Suppressor macrophage treated with lipopolysaccharide for 1 hour (primary cell): ENCODE data around the gene IQCK.

ENCODE experiments used
- DNase-seq, 3 donors: peaks; one replicate each; pipeline ENCODE4 v3.0.0-alpha.2; 2020 to 2022

IQCK gene

DNA sequence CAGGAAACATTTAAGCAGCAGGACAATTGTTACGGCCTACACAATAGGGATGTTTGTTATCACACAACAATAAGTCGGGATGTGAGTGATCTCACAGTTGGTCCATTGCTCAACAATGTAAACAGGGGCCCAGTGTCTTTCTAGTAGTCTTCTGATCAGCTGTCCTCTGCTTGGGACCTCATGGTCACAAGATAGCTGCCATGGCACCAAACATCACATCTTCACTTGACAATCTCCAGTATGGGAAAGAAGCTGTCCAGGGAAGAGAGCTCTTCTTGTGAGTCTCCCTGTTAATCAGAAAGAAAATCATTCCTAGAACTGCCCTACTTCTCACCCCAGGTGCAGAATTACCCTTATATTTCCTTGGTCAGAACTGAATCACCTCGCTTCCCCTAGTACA, 172.8 kb downstream of the IQCK start:
- DNase-seq, result no peak

DNA sequence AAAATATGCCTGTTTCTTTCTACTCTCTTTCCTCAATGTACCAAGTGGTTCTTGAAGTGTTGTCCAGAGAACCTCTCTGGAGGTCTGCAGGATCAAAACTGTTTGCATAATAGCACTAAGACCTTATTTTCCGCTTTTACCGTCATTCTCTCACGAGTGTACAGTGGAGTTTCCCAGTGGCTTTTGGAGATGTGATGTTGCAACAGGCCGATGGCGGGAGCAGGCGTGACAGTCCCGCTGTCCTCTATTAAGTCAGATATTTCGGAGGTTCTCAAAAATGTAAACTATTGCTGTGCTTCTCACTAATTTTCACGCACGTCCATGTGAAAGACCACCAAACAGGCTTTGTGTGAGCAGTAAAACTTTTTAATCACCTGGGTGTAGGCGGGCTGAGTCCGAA, 174.8 kb downstream of the IQCK start:
- no peak for DNase-seq

DNA sequence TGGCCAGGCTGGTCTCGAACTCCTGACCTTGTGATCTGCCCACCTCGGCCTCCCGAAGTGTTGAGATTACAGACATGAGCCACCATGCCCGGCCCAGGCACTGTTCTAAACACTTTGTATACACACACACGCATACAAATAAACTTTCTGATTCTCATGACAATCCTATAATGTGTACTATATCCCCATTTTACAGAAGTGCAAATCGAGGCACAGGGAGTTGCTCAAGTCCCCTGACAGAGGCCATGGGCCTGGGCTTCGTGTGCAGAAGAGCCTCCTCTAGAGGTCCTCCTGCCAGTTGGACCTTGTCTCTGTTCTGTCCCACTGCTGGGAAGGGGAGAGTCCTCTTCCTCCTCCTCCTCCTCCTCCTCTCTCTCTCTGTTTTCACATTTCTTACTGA, 176.5 kb downstream of the IQCK start:
- no peak for DNase-seq

DNA sequence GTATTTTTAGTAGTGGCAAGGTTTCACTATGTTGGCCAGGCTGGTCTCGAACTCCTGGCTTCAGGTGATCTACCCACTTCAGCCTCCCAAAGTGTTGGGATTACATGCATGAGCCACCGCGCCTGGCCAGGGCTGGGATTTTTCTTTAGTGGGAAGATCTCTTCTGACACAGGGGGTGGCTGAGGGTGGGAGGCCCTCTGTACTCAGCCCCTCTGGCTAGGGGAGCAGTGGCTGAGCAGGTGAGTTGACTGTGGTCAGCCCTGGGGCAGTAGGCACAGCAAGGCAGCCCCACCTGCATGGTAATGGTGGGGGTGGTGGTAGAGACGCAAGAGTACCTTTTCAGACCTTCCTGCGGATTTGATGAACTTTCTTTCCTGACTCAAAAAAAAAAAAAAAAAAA, 178.9 kb downstream of the IQCK start:
- DNase-seq, result no peak

DNA sequence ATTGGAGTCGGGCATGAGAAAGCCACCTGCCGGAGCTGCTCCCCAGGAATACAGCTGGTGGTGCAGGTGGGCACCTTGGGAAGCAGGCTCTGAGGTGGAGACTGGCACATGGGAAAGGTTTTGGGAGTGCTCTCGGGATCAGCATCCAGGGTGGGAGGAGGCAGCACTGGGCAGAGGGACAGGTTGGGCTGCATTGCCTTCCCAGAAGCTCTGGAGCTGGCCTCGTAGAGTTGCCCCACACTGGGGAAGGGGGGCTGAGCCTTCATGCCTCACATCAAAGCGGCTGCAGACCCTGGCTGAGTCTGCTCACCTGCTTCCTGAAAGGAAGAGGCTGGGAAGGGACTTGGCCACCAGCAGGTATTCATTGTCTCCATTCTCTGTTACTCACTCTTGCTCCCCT, 180.1 kb downstream of the IQCK start:
- no peak for DNase-seq

DNA sequence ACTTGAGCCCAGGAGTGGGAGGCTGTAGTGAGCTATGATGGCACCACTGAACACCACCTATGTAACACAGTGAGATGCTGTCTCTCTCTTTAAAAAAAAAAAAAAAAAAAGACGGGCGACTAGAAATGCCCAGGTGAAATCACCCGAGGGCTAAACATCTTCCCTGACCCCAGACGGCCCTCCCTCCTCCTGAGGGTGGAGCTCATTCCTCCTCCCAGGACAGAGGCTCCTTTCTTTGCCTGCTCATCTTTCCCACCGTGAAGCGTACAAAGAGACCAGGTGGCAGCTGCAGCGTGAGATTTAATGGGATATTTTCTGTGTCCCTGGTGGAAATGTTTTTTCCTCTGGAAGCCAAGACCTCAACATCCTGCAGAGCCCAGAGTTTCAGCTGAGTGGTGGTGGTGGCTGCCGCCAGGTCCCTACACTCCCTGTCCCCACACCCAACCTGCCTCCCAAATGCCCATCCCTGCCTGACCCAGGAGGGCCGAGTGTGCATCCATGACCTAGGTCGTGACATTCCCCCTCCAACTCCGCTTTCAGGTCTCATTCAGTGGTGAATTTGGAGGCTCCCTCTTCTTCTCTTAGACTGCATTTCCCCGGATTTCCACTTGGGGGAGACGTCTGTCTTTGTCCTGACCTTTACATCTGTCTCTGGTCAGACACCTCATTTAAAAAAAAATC, 181.0 kb downstream of the IQCK start:
- peak; percentile 59 to 67 (median 61) for DNase-seq

DNA sequence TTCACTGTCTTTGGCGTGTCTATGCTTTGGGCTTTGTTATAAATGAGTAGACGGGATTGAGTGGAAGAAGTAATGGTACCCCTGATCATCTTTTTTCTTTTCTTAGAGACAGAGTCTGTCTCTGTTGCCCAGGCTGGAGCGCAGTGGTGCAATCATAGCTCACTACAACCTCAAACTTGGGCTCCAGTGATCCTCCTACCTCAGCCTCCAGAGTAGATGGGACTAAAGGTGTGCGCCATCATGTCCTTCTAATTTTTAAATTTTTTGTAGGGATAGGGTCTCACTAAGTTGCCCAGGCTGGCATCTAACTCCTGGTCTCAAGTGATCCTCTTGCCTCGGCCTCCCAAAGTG, 181.5 kb downstream of the IQCK start:
- DNase-seq, result no peak

DNA sequence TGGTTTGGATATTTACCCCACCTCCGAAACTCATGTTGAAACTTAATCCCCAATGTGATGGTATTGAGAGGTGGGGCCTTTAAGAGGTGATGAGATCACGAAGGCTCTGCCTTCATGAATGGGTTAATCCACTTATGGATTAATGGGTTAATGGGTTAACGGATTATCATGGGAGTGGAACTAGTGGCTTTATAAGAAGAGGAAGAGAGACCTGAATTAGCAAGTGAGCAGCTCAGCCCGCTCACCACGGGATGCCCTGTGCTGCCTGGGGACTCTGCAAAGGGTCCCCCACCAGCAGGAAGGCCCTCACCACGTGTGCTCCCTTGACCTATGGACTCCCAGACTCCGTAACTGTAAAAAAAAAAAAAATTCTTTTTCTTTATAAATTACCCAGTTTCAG, 183.1 kb downstream of the IQCK start:
- DNase-seq, result no peak

DNA sequence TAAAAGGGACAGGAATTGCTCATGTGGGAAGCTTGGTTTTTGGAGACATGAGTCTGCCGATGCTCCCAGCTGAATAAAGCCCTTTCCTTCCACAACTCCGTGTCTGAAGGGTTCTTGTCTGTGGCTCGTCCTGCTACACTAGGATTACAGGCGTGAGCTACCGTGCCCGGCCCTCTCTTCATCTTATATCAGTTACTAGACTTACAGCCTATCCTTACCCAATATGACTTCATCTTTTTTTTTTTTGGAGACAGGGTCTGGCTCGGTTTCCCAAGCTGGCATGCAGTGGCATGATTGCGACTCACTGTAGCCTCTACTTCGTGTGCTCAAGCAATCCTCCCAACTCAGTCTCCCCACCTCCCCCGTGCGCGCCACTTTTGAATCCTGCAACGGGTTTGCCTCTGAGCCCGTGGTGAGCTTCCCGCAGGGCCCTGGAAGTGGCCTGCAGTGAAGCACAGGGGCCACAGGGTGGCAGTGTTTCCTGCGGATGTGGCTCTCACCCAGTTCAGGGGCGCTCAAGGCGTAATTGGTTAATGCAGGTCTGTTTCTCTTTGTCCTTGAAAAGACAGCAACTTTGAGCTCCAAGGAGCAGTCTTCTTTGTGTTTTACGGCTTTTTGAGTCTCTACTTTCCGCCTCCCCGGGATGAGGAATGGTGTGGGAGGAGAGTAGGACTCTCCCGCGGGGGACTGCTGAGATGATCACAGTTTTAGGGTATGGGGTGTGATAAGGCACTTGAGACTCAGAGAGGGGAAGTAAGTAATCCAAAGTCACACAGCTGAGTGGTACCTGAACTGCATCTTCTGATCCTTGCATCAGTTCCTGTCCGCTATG, 189.3 kb downstream of the IQCK start:
- peak; percentile 71 to 84 (median 80) for DNase-seq
